Measurements from ENCODE around the gene SESTD1. TPM values are rescaled to one million over a fixed set of nuclear protein-coding genes. Genes with fewer than 3 reads are reported as not detected.
"Not testable (repeated sequence)": the region's sequence is repeated elsewhere in the genome, so short reads cannot be mapped to it uniquely, and the experiment has no call there.

SESTD1 gene
- total RNA-seq, 2 donors from 2014 or later = 7.7 to 35.4 TPM

DNA sequence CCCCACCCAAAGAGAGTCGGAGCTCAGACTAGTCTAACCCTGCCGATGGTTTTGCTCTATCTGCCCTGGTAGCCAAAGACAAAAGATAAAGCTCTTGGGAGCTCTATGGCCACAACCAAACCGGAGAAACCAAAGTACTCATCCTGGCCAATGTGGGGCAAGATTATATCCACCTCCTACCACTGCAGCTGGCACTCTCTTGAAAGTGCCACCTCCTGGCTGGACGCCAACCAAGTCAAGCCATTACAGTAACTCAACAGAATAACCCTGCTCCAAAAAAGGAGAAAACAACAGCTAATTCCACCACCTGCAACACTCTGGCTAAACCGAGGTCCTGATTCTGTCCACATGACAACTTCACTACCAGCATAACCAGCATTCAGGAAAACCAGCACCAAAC, 57.6 kb downstream of the SESTD1 start:
- Histone ChIP-seq H3K4me1 (replicated peaks) (no peaks in the 10 kb centered on the region), H3K27ac (no peak overlapping the region), H3K36me3 (no peaks in the 10 kb centered on the region), H3K27me3 (replicated peaks; ENCODE audit: insufficient read depth) (no peaks in the 10 kb centered on the region), H3K9me3 (no peaks in the 10 kb centered on the region), H3K4me3 (no peak overlapping the region)
- WGBS = no CpG with 5 or more reads among the region's 5 CpGs
- DNase-seq (ENCODE audit: low spot score) = no peak
- TF ChIP-seq POLR2AphosphoS5 (IDR thresholded peaks at IDR 0.05) = no peak
- TF ChIP-seq, protein P1, sequence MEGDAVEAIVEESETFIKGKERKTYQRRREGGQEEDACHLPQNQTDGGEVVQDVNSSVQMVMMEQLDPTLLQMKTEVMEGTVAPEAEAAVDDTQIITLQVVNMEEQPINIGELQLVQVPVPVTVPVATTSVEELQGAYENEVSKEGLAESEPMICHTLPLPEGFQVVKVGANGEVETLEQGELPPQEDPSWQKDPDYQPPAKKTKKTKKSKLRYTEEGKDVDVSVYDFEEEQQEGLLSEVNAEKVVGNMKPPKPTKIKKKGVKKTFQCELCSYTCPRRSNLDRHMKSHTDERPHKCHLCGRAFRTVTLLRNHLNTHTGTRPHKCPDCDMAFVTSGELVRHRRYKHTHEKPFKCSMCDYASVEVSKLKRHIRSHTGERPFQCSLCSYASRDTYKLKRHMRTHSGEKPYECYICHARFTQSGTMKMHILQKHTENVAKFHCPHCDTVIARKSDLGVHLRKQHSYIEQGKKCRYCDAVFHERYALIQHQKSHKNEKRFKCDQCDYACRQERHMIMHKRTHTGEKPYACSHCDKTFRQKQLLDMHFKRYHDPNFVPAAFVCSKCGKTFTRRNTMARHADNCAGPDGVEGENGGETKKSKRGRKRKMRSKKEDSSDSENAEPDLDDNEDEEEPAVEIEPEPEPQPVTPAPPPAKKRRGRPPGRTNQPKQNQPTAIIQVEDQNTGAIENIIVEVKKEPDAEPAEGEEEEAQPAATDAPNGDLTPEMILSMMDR (IDR thresholded peaks at IDR 0.05) = no peak
- no peak for TF ChIP-seq POLR2A (IDR thresholded peaks at IDR 0.05)
- intact Hi-C loops (cut with DNase I) = no loop called here

GRCh38 chr2:179201869-179202268, 62.8 kb downstream of the SESTD1 start:
- DNase-seq (ENCODE audit: low spot score) = no peak
- no peak overlapping the region for H3K27ac ChIP-seq
- no peaks in the 10 kb centered on the region for H3K27me3 ChIP-seq (replicated peaks; ENCODE audit: insufficient read depth)
- no peaks in the 10 kb centered on the region for H3K36me3 ChIP-seq
- no peaks in the 10 kb centered on the region for H3K4me1 ChIP-seq (replicated peaks)
- WGBS = no CpG with 5 or more reads among the region's 3 CpGs
- H3K9me3 ChIP-seq = no peaks in the 10 kb centered on the region
- H3K4me3 ChIP-seq = no peak overlapping the region
- intact Hi-C loops (cut with DNase I) = no loop called here
- no peak for TF ChIP-seq POLR2A (IDR thresholded peaks at IDR 0.05)
- no peak for TF ChIP-seq POLR2AphosphoS5 (IDR thresholded peaks at IDR 0.05)
- TF ChIP-seq, protein P1 (IDR thresholded peaks at IDR 0.05) = no peak

DNA sequence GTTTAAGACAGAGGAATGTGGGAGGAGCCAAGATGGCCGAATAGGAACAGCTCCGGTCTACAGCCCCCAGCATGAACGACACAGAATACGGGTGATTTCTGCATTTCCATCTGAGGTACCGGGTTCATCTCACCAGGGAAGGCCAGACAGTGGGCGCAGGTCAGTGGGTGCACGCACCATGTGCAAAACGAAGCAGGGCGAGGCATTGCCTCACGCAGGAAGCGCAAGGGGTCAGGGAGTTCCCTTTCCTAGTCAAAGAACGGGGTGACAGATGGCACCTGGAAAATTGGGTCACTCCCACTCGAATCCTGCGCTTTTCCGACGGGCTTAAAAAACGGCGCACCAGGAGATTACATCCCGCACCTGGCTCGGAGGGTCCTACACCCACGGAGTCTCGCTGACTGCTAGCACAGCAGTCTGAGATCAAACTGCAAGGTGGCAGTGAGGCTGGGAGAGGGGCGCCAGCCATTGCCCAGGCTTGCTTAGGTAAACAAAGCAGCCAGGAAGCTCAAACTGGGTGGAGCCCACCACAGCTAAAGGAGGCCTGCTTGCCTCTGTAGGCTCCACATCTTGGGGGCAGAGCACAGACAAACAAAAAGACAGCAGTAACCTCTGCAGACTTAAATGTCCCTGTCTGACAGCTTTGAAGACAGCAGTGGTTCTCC, 68.6 kb downstream of the SESTD1 start:
- H3K9me3 ChIP-seq; H3K27ac ChIP-seq; H3K27me3 ChIP-seq (replicated peaks; ENCODE audit: insufficient read depth); DNase-seq (ENCODE audit: low spot score); H3K4me3 ChIP-seq; H3K36me3 ChIP-seq; intact Hi-C loops (cut with DNase I); H3K4me1 ChIP-seq (replicated peaks): not testable (repeated sequence)
- WGBS = 89% methylated on average over 23 of the region's 23 CpGs

DNA sequence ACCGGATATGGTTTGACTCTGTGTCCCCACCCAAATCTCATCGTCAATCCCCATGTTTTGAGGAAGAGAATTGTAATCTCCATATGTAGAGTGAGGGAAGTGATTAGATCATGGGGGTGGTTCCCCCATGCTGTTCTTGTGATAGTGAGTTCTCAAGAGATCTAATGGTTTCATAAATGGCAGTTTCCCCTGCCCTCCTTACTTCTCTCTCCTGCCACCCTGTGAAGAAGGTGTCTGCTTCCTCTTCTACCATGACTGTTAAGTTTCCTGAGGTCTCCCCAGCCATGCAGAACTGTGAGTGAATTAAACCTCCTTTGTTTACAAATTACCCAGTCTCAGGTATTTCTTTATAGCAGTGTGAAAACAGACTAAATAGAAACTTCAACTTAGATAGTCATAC, 69.5 kb downstream of the SESTD1 start:
- no peak for DNase-seq (ENCODE audit: low spot score)
- Histone ChIP-seq H3K4me1 (replicated peaks) (no peaks in the 10 kb centered on the region), H3K9me3 (no peaks in the 10 kb centered on the region), H3K36me3 (no peaks in the 10 kb centered on the region), H3K27me3 (replicated peaks; ENCODE audit: insufficient read depth) (no peaks in the 10 kb centered on the region), H3K27ac (no peak overlapping the region), H3K4me3 (no peak overlapping the region)
- 94% methylated on average over 2 of the region's 2 CpGs for WGBS
- intact Hi-C loops (cut with DNase I) = no loop called here
- TF ChIP-seq POLR2A (IDR thresholded peaks at IDR 0.05) (no peak), POLR2AphosphoS5 (IDR thresholded peaks at IDR 0.05) (no peak)
- TF ChIP-seq, protein P1 (IDR thresholded peaks at IDR 0.05) = no peak

DNA sequence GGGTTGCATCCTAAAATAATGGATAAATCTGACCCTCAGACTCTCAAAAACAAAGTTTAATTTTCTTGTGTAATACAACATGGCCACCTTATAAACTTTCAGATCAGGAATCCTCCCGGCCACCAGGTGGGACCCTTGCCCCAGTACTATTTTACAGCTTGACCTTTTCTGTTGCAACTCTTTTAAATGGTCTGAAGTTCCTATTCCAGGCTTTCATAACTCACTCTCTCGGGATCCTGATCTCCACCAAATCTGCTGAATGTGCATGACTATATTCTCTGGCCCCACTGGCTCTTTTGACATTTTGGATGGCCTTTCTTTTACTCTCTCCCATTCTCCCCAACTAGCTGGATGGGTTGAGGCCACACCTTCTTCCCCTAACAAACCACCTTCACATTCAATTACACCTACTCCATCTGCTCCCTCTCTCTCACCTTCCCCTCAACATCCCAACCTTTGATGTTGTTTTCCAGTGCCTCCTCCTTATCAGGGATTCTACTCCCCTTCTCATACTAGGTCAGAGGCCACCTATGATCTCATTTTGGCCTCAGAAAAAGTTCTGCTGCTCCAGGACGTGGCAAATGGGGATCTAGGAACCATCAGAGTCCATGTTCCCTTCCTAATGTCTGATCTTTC, 70.8 kb downstream of the SESTD1 start:
- H3K36me3 ChIP-seq = no peaks in the 10 kb centered on the region
- no peaks in the 10 kb centered on the region for H3K9me3 ChIP-seq
- TF ChIP-seq, protein P1 (IDR thresholded peaks at IDR 0.05) = no peak
- TF ChIP-seq POLR2AphosphoS5 (IDR thresholded peaks at IDR 0.05) = no peak
- no peak for TF ChIP-seq POLR2A (IDR thresholded peaks at IDR 0.05)
- no peaks in the 10 kb centered on the region for H3K27me3 ChIP-seq (replicated peaks; ENCODE audit: insufficient read depth)
- H3K27ac ChIP-seq = no peak overlapping the region
- intact Hi-C loops (cut with DNase I) = no loop called here
- no peak for DNase-seq (ENCODE audit: low spot score)
- H3K4me3 ChIP-seq = no peak overlapping the region
- no peaks in the 10 kb centered on the region for H3K4me1 ChIP-seq (replicated peaks)
- WGBS = 91% methylated on average over 3 of the region's 3 CpGs

All from prostate gland (tissue), 2 donors.